Esophagus muscularis mucosa (tissue), 4 donors: ENCODE data around the gene KTN1. TPM values are rescaled to one million over a fixed set of nuclear protein-coding genes. Genes with fewer than 3 reads are reported as not detected.

Source experiments
- DNase-seq: peaks from one replicate; pipeline ENCODE4 v3.0.0-alpha.2; 2017; ENCODE audit errors: extremely low spot score
- H3K27ac ChIP-seq, 4 donors: fragments of 200-600 bp; sonication (generic); replicated peaks in 1 of 4; 1 replicate in 3 of 4; 2 replicates in 1 of 4; pipeline ENCODE4 v1.5.1; 2016 to 2019; ENCODE audit warnings: mild to moderate bottlenecking in 1 of 4
- H3K27me3 ChIP-seq, 4 donors: fragments of 200-600 bp; sonication (generic); one replicate each; pipeline versions ENCODE4 v1.5.1 to v1.6.0; 2016 to 2019
- H3K36me3 ChIP-seq, 4 donors: fragments of 200-600 bp; sonication (generic); one replicate each; pipeline ENCODE4 v1.5.1; 2016 to 2019
- H3K4me1 ChIP-seq, 4 donors: fragments of 200-600 bp; sonication (generic); one replicate each; pipeline ENCODE4 v1.5.1; 2016 to 2019
- H3K4me3 ChIP-seq, 4 donors: fragments of 200-600 bp; sonication (generic); 1 replicate in 2 of 4; 2 replicates in 2 of 4; pipeline ENCODE4 v1.5.1; 2016 to 2019; ENCODE audit warnings: mild to moderate bottlenecking in 4 of 4, moderate library complexity in 1 of 4
- H3K9me3 ChIP-seq, 4 donors: fragments of 200-600 bp; sonication (generic); 1 replicate in 3 of 4; 2 replicates in 1 of 4; pipeline ENCODE4 v1.5.1; 2016 to 2019
- EP300 ChIP-seq: sonication (generic); formaldehyde crosslinking; IDR thresholded peaks from one replicate; pipeline ENCODE4 v1.6.1; 2017; ENCODE audit warnings: antibody characterized with exemption
- POLR2A ChIP-seq: fragments of 450-650 bp; IDR thresholded peaks from one replicate; pipeline ENCODE4 v1.6.1; 2017; ENCODE audit warnings: antibody characterized with exemption, moderate library complexity, mild to moderate bottlenecking, low read depth
- POLR2AphosphoS5 ChIP-seq, 2 donors: sonication (generic); formaldehyde crosslinking; IDR thresholded peaks; one replicate each; pipeline ENCODE4 v1.6.1; 2017; ENCODE audit warnings: antibody characterized with exemption in 2 of 2
- WGBS: methylation state at CpG from one replicate; pipeline ENCODE4 v1.1.5; 2018; 5-methylcytosine and 5-hydroxymethylcytosine counted together
- intact Hi-C: fragments of 100-400 bp; cut with DNase I; formaldehyde crosslinking; loops from one replicate; pipeline ENCODE4 v1.15.1; 2023
- total RNA-seq, 4 donors: library from RNA; depleted of rRNA; stranded (reverse); fragments of >200 nt; gene quantifications; one replicate each; pipeline versions ENCODE4 v1.1.0 to v1.2.1, GENCODE V29; 2016
- TF ChIP-seq, protein P1 (sequence below), 3 experiments: fragments of 200-600 bp in 2 of 3; fragments of 450-650 bp in 1 of 3; sonication (generic) in 2 of 3; IDR thresholded peaks; one replicate each; pipeline ENCODE4 v1.5.1; 2017 to 2019; ENCODE audit warnings: antibody characterized with exemption in 3 of 3, mild to moderate bottlenecking in 2 of 3, moderate library complexity in 1 of 3

KTN1 gene
- total RNA-seq, 4 donors from 2014 or later: 137 to 151 (median 146) TPM

GRCh38 chr14:55628426-55628825 lies 48.4 kb downstream of the KTN1 start:
- Histone ChIP-seq H3K36me3 (peaks cover 14 to 58% (median 35%) of the 10 kb centered on the region in 4 donors), H3K27ac (no peak overlapping the region), H3K9me3 (no peaks in the 10 kb centered on the region), H3K4me3 (no peak overlapping the region), H3K4me1 (peaks cover 0 to 5% (median 0%) of the 10 kb centered on the region in 4 donors), H3K27me3 (no peaks in the 10 kb centered on the region)
- TF ChIP-seq POLR2AphosphoS5 (IDR thresholded peaks at IDR 0.05) (no peak), EP300 (no peak), POLR2A (no peak)
- TF ChIP-seq, protein P1, sequence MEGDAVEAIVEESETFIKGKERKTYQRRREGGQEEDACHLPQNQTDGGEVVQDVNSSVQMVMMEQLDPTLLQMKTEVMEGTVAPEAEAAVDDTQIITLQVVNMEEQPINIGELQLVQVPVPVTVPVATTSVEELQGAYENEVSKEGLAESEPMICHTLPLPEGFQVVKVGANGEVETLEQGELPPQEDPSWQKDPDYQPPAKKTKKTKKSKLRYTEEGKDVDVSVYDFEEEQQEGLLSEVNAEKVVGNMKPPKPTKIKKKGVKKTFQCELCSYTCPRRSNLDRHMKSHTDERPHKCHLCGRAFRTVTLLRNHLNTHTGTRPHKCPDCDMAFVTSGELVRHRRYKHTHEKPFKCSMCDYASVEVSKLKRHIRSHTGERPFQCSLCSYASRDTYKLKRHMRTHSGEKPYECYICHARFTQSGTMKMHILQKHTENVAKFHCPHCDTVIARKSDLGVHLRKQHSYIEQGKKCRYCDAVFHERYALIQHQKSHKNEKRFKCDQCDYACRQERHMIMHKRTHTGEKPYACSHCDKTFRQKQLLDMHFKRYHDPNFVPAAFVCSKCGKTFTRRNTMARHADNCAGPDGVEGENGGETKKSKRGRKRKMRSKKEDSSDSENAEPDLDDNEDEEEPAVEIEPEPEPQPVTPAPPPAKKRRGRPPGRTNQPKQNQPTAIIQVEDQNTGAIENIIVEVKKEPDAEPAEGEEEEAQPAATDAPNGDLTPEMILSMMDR (IDR thresholded peaks at IDR 0.05): no peak
- intact Hi-C loops: no loop called here
- DNase-seq: no peak

DNA sequence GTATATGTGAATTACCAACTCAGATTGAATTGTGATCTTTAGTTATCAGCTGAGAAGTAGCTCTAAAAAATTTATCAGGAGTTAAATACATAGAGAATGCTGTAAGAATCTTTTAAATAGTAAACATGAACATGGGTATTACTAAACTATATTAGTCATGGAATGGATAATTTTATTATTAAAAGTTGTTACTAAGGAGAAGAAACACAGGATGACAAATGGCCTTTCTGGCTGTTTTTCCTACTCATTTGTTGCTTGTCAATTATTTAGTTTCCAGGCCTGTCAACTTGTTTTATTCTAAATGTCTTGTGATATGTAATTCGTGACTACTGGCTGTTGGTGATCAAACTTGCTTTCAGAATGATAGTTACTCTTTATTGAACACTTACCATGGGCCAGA lies 58.7 kb downstream of the KTN1 start:
- no peak for DNase-seq
- 30% methylated on average over 1 of the region's 1 CpG for WGBS
- Histone ChIP-seq H3K4me3 (no peak overlapping the region), H3K9me3 (no peaks in the 10 kb centered on the region), H3K27me3 (no peaks in the 10 kb centered on the region), H3K36me3 (peaks cover 22 to 90% (median 69%) of the 10 kb centered on the region in 4 donors), H3K4me1 (peaks cover 0 to 7% (median 0%) of the 10 kb centered on the region in 4 donors), H3K27ac (no peak overlapping the region)
- intact Hi-C loops: no loop called here
- TF ChIP-seq, protein P1 (IDR thresholded peaks at IDR 0.05): no peak
- TF ChIP-seq POLR2AphosphoS5 (IDR thresholded peaks at IDR 0.05) (no peak), EP300 (no peak), POLR2A (no peak)

GRCh38 chr14:55641290-55641689 lies 61.3 kb downstream of the KTN1 start:
- intact Hi-C loops: no loop called here
- H3K27me3 ChIP-seq: no peaks in the 10 kb centered on the region
- H3K27ac ChIP-seq: no peak overlapping the region
- TF ChIP-seq POLR2AphosphoS5 (IDR thresholded peaks at IDR 0.05) (no peak), POLR2A (no peak), EP300 (no peak)
- TF ChIP-seq, protein P1 (IDR thresholded peaks at IDR 0.05): no peak
- peaks cover 0 to 7% (median 0%) of the 10 kb centered on the region in 4 donors for H3K4me1 ChIP-seq
- peaks cover 17 to 67% (median 46%) of the 10 kb centered on the region in 4 donors for H3K36me3 ChIP-seq
- no peak for DNase-seq
- H3K4me3 ChIP-seq: no peak overlapping the region
- H3K9me3 ChIP-seq: no peaks in the 10 kb centered on the region

DNA sequence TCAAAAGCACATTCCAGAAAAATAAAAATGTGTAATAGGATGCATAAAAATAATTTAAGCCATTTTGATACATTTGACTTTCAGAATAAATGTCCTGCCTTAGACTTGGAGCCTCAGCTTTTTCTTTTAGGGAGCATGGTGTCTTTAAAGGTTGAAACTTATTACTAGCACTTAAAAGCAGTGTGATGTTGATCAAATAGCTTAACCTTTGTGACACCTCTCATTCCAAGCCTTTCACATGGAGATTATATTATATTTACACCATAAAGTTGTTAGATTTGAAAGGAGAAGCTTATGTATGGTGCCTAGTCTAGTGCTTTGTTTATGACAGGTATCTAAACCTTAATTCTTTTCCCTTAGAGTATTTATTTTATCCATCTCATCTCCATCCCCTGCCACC lies 61.9 kb downstream of the KTN1 start:
- H3K36me3 ChIP-seq: peaks cover 10 to 62% (median 43%) of the 10 kb centered on the region in 4 donors

More for the DNA sequence above, 61.9 kb downstream of the KTN1 start:
- Histone ChIP-seq H3K4me1 (peaks cover 0 to 7% (median 0%) of the 10 kb centered on the region in 4 donors), H3K27ac (no peak overlapping the region), H3K9me3 (no peaks in the 10 kb centered on the region), H3K4me3 (no peak overlapping the region), H3K27me3 (no peaks in the 10 kb centered on the region)
- TF ChIP-seq POLR2A: no peak
- TF ChIP-seq EP300: no peak
- no peak for TF ChIP-seq POLR2AphosphoS5 (IDR thresholded peaks at IDR 0.05)
- TF ChIP-seq, protein P1 (IDR thresholded peaks at IDR 0.05): no peak
- intact Hi-C loops: no loop called here
- DNase-seq: no peak
